HL-60/S4 (cell line): ENCODE data around the gene SSB.
"Not testable (repeated sequence)": the region's sequence is repeated elsewhere in the genome, so short reads cannot be mapped to it uniquely, and the experiment has no call there.

Source experiments
- in situ Hi-C: fragments of 300-500 bp; cut with MboI; formaldehyde crosslinking; loops from 2 replicates; pipeline ENCODE4 v1.14.3; 2022; ENCODE audit warnings: low sequenced_read_pairs

Gene SSB

DNA sequence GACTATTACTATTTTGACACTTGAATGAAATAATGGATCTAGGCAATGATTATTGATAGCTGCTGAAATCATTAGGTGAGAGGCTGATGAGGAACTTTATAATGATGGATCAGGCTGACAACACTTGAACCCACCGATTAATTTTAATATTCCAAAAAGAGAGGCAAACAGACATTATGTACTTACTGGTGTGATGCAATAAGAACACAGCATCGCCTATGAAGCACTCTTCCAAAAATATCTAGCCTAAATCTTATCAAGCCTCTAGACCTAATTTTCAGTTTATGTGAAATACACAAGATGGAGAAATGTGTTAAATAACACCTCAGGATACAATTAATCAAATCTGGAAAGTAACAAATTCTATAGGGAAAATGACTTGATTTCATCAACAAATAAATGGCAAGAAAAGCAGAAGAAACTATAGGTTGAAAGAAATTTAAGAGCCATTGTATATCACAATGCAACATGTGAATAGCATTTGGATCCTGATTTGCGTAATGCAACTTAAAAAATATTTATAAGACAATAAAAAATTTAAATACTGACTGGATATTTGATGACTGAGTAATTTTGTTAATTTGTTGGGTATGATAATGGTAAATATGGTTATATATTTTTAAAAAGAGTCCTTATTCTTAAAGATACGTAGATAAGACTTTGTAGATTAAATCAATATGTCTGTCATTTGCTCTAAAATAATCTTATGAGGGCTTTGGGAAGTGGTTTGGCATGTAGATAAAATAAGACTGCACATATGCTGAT lies 17.2 kb upstream of the SSB start:
- in situ Hi-C loops = no loop called here

DNA sequence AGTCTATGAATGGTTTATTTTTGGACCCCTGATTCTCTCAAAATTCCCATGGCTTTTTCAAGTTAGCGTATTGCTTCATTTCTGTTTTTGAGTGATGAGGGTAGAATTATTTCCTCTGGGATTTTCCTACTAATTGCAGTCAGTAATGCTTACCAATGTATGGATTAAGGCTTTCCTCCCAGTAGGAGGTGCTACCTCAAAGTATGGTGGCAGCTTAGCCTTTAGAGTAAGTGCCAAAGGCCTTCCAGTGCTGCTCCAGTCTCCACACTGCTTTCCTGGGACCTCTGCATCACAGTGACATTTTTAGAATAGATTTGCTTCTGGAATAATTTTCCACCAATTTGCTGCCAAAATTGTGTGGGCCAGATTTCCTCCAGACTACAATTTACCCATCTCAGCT lies 16.2 kb upstream of the SSB start:
- in situ Hi-C loops = no loop called here

DNA sequence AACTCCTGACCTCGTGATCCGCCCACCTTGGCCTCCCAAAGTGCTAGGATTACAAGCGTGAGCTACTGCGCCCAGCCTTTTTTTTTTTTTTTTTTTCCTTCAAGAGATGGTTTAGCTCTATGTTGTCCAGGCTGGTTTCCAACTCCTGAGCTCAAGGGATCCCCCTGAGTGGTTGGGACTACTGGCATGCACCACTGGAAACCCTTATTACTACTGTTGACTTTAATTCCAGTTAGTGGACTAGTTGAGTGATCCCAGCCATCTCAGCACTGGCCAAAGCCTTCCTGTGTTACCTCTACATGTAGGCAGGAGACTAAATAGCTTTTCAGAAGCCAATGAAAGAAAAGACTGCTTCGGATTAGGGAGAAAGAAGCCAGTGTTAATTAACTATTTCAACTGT lies 8.1 kb upstream of the SSB start:
- in situ Hi-C loops = no loop called here

DNA sequence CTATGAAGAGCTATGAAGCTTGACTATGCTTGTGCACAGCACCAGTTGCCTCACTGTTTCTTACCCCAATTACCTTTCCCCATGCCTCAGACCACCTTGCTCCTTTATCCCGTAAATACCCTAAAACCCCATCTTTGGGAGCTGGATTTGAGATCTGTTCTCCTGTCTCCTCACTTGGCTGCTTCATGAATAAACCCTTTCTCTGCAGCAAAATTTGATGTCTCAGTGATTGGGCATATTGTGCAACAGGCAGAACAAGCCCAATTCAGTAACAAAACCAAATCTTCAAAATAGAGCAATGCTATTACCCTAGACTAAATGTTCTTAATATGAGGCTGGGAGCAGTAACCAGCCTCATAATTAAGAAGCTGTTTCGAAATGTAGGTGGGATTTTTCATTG lies 3.5 kb upstream of the SSB start:
- in situ Hi-C loops = no loop called here

DNA sequence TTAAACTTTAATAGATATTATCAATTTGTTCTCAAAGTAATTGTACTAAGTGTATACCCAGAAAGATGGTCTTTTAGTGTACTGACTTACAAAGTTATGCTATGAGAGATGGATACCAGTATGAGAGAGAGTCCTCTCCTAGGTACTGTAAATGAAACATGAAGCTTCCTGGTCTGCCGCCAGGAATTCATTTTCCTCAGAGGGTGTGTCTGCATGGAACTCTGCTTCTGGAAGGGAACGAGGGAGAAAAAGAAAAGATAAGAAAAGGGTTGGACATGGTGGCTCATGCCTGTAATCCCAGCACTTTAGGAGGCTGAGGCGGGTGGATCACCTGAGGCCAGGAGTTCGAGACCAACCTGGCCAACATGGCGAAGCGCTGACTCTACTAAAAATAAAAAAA lies 2.2 kb upstream of the SSB start:
- in situ Hi-C loops = no loop called here

DNA sequence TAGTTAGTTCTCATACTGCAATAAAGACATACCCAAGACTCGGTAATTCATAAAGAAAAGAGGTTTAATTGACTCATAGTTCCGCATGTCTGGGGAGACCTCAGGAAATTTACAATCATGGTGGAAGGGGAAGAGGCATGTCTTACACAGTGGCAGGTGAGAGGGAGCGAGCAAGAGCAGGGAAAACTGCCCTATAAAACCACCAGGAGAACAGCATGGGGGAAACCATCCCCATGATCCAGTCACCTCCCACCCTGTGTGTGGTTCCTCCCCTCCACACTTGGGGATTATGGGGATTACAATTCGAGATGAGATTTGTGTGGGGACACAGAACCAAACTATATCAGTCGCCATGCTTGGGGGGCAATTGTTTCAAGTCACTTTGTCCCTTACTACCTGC lies 1.1 kb upstream of the SSB start:
- in situ Hi-C loops = no loop called here

DNA sequence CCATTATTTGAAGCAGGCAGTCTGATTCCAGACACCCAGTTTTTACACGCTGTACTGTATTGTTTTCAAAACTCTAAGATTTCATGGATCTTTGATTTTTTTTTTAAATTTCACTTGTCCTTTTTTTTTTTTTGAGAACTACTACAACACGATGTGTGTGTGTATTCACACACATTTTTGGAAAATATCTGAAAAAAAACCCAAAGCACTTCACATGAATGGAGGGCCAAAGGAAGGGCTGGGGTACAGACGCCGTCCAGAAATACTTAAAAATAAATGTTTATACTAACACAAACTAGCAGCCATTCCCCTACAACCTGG lies 314 bp upstream of the SSB start:
- in situ Hi-C loops = no loop called here

DNA sequence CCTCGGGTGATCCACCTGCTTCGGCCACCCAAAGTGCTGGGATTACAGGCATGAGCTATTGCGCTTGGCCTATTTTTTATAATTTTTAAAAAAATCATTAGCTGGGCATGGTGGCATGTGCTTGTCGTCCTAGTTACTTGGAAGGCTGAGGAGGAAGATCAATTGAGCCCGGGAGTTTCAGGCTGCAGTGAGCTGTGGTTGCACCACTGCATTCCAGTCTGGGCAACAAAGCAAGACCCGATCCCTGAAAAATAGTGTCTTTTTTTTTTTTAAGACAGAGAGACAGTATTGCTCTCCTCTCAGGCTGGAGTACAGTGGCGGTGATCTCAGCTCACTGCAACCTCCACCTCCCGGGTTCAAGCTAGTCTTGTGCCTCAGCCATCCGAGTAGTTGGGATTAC lies 4.8 kb downstream of the SSB start:
- in situ Hi-C loops = no loop called here

DNA sequence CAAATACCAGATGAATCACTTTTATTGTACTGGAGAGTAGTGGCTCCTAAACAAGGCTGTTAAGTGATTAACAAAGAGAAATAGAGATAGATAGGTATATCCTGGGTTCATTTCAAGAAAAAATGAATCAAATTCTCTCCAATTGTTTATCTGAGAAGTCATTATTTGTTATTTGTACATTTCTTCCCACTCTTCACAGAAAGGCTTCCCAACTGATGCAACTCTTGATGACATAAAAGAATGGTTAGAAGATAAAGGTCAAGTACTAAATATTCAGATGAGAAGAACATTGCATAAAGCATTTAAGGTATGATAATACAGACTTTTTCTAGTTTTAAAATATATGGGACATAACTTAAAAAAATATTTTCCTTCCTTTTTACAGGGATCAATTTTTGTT lies 7.9 kb downstream of the SSB start:
- in situ Hi-C loops = no loop called here

DNA sequence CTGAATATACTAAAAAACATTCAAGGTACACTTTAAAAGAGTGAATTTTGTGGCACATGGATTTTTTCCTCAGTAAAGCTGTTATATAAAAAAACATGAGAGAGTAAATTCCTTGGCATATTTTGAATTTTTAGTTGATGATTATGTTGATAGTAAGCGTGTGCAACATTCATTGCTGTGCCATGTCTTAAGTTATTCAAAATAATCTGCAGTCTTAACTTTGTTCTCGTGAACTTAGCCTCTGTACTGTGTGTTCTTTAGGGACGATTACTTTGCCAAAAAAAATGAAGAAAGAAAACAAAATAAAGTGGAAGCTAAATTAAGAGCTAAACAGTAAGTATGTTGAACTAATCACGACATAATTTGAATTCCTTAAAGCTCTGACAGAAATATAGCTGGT lies 9.6 kb downstream of the SSB start:
- in situ Hi-C loops = no loop called here

DNA sequence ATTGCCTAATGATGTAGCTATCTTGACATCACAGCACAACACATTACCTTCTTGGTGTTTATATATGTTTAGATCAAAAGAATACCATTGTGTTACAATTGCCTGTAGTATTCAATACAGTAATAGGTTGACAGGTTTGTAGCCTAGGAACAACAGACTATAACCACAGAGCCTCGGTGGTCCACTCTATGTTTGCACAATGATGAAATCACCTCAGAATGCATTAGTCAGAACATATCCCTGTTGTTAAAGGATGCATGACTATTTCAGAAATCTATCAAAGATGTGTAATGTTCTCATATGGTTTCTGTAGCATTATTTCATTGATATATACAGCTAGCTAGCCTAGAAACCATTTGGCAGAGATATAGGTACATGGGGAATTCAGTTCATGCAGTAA lies 17.2 kb downstream of the SSB start:
- in situ Hi-C loops = no loop called here

DNA sequence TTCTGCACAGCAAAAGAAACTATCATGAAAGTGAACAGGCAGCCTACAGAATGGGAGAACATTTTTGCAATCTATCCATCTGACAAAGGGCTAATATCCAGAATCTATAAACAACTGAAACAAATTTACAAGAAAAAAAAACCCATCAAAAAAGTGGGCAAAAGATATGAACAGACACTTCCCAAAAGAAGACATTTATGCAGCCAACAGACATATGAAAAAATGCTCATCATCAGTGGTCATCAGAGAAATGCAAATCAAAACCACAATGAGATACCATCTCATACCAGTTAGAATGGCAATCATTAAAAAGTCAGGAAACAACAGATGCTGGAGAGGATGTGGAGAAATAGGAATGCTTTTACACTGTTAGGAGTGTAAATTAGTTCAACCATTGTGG lies 18.3 kb downstream of the SSB start:
- in situ Hi-C loops = not testable (repeated sequence)

DNA sequence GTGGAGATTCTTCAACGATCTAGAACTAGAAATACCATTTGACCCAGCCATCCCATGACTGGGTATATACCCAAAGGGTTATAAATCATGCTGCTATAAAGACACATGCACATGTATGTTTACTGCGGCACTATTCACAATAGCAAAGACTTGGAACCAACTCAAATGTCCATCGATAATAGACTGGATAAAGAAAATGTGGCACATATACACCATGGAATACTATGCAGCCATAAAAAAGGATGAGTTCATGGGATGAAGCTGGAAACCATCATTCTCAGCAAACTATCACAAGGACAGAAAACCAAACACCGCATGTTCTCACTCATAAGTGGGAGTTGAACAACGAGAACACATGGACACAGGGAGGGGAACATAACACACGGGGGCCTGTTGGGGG lies 18.7 kb downstream of the SSB start:
- in situ Hi-C loops = not testable (repeated sequence)

DNA sequence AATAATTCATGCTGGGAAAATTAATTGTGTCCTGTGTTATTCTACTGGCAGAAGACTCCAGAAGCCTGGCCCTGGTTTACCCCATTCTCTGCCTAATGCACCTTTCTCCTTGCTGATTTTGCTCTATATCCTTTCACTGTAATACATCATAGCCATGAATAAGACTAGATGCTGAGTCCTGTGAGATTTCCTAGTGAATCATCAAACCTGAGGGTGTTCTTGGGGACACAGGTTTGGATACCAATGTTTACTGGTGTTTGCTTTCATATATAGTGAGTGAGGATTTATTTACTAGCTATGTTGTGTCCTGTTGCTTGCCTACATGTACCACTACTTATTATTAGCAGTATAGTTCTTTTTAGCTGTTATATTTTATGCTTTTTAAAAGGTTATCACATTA lies 19.6 kb downstream of the SSB start:
- in situ Hi-C loops = no loop called here

DNA sequence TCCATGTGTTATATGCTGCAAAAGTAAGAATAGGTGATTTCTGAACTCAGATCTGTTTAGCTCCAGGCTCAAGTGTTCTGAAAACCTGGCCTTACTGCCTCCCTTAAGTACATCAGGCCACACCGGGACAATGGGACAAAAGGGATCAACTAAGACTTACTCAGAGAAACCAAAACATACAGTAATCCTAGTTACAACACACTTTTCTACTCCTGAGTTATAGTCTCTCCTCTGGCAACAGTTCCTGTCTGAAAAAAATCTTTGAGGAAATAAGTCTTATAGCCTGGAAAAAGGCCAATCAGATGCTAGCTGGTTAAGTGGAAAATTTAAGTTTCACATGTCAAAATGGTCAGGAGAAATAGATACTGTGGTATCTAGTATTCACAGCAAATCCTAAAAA lies 20.4 kb downstream of the SSB start:
- in situ Hi-C loops = no loop called here

DNA sequence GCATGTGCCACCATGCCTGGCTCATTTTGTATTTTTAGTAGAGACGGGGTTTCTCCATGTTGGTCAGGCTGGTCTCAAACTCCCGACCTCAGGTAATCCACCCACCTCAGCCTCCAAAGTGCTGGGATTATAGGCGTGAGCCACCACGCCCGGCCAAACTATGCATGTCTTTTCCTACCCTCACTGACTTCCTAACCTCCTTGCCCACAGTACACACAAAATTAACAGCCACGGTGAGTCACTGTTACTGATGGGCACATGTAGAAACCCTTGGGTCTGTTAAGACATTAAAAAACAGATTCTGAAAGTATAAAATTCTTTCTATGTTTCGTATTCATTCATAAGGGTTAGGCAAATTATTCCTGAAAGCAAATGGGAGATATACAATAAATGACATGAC lies 21.4 kb downstream of the SSB start:
- in situ Hi-C loops = not testable (repeated sequence)

DNA sequence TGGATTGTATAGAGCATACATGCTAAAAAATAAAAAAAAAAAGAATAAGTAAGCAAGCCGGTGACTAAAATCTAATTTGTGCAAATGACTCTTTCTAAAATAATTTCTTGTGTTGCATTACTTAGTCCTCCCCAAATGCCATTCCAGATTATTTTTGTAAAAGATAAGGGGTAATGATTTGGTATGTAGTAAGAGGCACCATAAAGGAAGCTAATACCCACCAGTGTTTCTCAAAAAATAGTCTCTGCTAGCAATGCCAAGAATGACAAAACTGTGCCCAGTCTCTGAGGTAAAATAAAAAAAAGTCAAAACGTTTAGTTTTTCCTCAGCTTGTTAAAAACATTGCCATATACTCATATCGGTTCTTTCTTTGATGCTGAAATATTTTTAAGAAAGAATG lies 23.4 kb downstream of the SSB start:
- in situ Hi-C loops = no loop called here

DNA sequence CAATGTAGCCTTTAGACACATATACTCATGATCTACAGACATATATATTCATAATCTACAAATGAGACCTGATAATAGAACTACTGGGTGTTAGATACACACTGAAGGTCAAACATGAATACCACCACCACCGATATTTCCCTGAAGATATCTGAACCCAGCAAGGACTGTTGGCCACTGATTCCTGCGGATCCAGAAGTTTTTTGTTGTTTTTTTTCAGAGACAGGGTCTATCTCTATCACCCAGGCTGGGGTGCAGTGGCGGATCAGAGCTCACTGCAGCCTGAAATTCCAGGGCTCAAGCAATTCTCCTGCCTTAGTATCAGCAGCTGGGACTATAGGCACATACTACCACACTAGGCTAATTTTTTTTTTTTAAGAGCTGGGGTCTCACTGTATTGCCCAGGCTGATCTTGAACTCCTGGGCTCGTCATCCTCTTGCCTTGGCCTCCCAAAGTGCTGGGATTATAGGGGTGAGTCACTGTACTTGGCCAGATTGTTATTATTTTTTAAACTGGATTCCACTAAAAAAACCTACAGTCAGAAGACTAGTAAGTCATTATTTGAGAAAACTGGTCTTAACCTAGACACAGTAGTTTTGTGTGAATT lies 24.2 kb downstream of the SSB start:
- in situ Hi-C loops = no loop called here

DNA sequence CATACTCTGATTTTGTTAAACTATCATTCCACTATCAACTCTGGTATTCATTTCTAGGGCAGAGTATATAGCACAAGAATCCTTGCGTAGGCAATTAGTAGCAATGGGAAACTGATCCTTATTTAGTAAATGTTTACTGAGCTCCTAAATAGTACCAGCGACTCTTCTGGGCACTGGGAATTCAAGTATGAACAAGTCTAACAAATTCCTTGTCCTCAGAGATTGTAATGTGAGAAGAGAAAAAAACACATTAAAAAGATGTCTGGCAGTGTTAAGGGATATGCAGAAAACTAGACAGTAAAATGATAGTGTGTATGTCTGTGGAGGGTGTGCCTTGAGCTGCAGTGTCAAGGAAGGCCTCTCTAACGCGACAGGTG lies 25.3 kb downstream of the SSB start:
- in situ Hi-C loops = no loop called here

DNA sequence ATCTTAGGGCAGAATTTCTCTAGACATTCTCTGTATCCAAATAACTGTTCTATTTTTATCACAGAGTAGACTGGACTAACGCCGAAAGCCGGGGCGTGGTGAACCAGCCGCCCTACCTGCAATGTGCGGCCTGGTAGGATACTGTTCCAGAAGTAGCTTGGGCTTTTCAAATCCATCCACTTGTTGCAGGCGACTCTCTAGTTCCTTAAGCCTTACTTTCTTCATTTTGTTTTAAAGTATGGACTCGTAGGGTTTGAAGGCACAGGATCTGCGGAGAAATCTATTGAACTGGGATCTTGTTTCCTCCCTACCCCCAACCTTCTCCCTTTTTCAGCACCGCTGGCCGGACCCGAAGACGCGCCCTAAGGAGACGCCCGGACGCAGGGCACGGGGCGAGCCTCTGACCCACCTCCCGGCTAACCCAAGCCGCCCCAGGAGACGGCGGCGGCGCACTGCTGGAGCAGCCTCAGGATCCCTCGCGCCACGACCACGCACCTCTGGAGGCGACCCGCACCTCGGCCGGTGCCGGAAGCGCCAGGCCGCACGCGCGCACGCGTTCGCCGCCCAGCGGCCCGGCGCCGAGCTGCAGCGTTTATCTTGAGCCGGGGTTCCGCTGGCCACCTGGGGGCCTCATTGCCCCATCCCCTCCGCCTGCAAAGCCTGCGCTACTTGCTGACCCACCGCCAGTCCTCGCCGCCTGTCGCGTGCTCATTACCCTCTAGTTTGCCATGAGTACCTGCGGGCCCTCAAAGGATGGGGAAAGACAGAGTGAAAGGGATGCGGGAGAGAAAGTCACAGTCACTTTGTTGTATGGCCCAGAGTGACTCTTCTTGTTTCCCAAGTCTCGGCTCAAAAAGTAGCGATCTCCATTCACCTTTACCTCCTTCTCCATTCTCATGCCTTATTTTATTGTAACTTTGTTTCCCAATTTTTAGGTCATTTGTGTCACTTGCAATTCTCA lies 26.0 kb downstream of the SSB start, which contains the start of gene METTL5:
TSS of gene METTL5 (minus strand) at position 533 of the 961 bp plus-strand sequence. CDS start at position 225, 308 bp downstream.
- in situ Hi-C loops = no loop called here

DNA sequence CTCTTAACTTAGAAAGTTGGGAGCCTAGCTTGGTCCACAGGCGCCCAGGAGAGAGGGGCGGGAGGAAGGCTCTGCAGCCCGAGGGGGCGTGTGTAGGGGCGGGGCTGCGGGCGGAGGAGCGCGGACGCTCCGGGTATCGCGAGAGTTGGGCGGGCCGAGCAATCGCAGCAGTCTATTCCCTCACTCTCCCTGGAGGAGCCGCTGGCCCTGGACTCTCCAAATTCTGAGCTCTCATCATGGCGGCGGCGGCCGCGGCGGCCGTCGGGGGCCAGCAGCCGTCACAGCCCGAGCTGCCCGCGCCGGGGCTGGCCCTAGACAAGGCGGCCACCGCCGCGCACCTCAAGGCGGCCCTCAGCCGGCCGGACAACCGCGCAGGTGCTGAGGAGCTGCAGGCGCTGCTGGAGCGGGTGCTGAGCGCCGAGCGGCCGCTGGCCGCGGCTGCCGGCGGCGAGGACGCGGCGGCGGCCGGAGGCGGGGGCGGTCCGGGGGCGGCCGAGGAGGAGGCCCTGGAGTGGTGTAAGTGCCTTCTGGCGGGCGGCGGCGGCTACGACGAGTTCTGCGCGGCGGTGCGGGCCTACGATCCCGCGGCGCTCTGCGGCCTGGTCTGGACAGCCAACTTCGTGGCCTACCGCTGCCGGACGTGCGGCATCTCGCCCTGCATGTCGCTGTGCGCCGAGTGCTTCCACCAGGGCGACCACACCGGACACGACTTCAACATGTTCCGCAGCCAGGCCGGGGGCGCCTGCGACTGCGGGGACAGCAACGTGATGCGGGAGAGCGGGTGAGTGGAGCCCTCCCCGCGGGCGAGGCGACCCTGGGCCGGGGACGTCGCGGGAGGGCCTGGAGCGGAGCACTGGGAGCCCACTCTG lies 28.8 kb downstream of the SSB start, which contains the start of gene UBR3:
TSS of gene UBR3 (plus strand) at position 183 of the 869 bp plus-strand sequence. CDS start at position 237, 54 bp downstream.
- in situ Hi-C loops = no loop called here
